ENCODE data around the gene DENND11. TPM values are rescaled to one million over a fixed set of nuclear protein-coding genes. Genes with fewer than 3 reads are reported as not detected.

Gene DENND11
- total and polyA plus RNA-seq, 10 of the 15 experiments (the other 5 are each of a cell fraction or from before 2014, with no cell fraction given) = 2.7 to 47.0 (median 26.6) TPM

GRCh38 chr7:141696348-141696747 is 5.6 kb downstream of the DENND11 start (continued):
- TF ChIP-seq, protein P1, sequence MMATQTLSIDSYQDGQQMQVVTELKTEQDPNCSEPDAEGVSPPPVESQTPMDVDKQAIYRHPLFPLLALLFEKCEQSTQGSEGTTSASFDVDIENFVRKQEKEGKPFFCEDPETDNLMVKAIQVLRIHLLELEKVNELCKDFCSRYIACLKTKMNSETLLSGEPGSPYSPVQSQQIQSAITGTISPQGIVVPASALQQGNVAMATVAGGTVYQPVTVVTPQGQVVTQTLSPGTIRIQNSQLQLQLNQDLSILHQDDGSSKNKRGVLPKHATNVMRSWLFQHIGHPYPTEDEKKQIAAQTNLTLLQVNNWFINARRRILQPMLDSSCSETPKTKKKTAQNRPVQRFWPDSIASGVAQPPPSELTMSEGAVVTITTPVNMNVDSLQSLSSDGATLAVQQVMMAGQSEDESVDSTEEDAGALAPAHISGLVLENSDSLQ (IDR thresholded peaks at IDR 0.05) = no peak
- TF ChIP-seq DPF2 (IDR thresholded peaks at IDR 0.05) (no peak), RELA (IDR thresholded peaks at IDR 0.05; ENCODE audit: borderline replicate concordance, partially characterized antibody) (no peak), NR2F1 (conservative IDR thresholded peaks at IDR 0.05) (no peak)

- Histone ChIP-seq H2AFZ (ENCODE audit: control insufficient read depth, low read depth, low read length) (no peak overlapping the region), H3K27ac (ENCODE audit: control insufficient read depth, insufficient read depth) (no peak overlapping the region), H3K9ac (ENCODE audit: control insufficient read depth, insufficient read depth, low read length) (no peak overlapping the region), H4K20me1 (ENCODE audit: control insufficient read depth, insufficient read depth) (no peaks in the 10 kb centered on the region), H3K4me2 (ENCODE audit: control insufficient read depth, insufficient read depth) (no peak overlapping the region), H3K36me3 (ENCODE audit: control insufficient read depth in 2 of 2, insufficient read depth in 2 of 2, low read length in 1 of 2) (no peaks in the 10 kb centered on the region), H3K79me2 (ENCODE audit: control insufficient read depth, insufficient read depth, low read length) (peaks cover 32% of the 10 kb centered on the region), H3K4me3 (no peak overlapping the region), H3K27me3 (replicated peaks in 1 of 2; ENCODE audit: control insufficient read depth in 2 of 2, insufficient read depth in 2 of 2, low read length in 1 of 2) (no peaks in the 10 kb centered on the region), H3K9me3 (replicated peaks; ENCODE audit: control insufficient read depth, insufficient read depth, low read length) (no peaks in the 10 kb centered on the region), H3K4me1 (ENCODE audit: control insufficient read depth, insufficient read depth, low read length) (no peaks in the 10 kb centered on the region)
- intact Hi-C loops (cut with micrococcal nuclease; ENCODE audit: unreplicated experiment) = no loop called here
- peak; percentile 57 for ATAC-seq
- 42% methylated on average over 6 of the region's 6 CpGs for WGBS (ENCODE audit: insufficient coverage, insufficient replicate concordance, low lambda C conversion rate, missing lambda C conversion rate)
- in situ Hi-C loops (cut with MboI) = no loop called here
- FAIRE-seq = no peak
- no peak for TF ChIP-seq KDM1A (IDR thresholded peaks at IDR 0.05; ENCODE audit: borderline replicate concordance)
- no peak for TF ChIP-seq MTA3 (IDR thresholded peaks at IDR 0.05; ENCODE audit: borderline replicate concordance, low read length)
- TF ChIP-seq POLR2AphosphoS2 (IDR thresholded peaks at IDR 0.05; ENCODE audit: low read depth, low read length) = no peak
- no peak for TF ChIP-seq SMARCA5 (IDR thresholded peaks at IDR 0.05)
- TF ChIP-seq NFIC (IDR thresholded peaks at IDR 0.05; ENCODE audit: low read depth, low read length) = no peak
- no peak for TF ChIP-seq MXI1 (IDR thresholded peaks at IDR 0.05; ENCODE audit: low read depth, low read length)
- no peak for TF ChIP-seq IKZF2 (IDR thresholded peaks at IDR 0.05)
- no peak for TF ChIP-seq HDAC2 (IDR thresholded peaks at IDR 0.05)
- TF ChIP-seq MYC (IDR thresholded peaks at IDR 0.05; ENCODE audit: insufficient read depth, insufficient read length, insufficient replicate concordance, low read length, severe bottlenecking) = no peak
- no peak for TF ChIP-seq ATF7 (IDR thresholded peaks at IDR 0.05; ENCODE audit: low read depth)
- TF ChIP-seq ZNF24 (IDR thresholded peaks at IDR 0.05) = no peak
- TF ChIP-seq MEF2A (IDR thresholded peaks at IDR 0.05; ENCODE audit: insufficient read depth, low read depth, low read length) = no peak
- TF ChIP-seq CHD1 (IDR thresholded peaks at IDR 0.05; ENCODE audit: low read depth, low read length) = no peak
- TF ChIP-seq, protein P2, sequence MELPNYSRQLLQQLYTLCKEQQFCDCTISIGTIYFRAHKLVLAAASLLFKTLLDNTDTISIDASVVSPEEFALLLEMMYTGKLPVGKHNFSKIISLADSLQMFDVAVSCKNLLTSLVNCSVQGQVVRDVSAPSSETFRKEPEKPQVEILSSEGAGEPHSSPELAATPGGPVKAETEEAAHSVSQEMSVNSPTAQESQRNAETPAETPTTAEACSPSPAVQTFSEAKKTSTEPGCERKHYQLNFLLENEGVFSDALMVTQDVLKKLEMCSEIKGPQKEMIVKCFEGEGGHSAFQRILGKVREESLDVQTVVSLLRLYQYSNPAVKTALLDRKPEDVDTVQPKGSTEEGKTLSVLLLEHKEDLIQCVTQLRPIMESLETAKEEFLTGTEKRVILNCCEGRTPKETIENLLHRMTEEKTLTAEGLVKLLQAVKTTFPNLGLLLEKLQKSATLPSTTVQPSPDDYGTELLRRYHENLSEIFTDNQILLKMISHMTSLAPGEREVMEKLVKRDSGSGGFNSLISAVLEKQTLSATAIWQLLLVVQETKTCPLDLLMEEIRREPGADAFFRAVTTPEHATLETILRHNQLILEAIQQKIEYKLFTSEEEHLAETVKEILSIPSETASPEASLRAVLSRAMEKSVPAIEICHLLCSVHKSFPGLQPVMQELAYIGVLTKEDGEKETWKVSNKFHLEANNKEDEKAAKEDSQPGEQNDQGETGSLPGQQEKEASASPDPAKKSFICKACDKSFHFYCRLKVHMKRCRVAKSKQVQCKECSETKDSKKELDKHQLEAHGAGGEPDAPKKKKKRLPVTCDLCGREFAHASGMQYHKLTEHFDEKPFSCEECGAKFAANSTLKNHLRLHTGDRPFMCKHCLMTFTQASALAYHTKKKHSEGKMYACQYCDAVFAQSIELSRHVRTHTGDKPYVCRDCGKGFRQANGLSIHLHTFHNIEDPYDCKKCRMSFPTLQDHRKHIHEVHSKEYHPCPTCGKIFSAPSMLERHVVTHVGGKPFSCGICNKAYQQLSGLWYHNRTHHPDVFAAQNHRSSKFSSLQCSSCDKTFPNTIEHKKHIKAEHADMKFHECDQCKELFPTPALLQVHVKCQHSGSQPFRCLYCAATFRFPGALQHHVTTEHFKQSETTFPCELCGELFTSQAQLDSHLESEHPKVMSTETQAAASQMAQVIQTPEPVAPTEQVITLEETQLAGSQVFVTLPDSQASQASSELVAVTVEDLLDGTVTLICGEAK (IDR thresholded peaks at IDR 0.05; ENCODE audit: borderline replicate concordance) = no peak
- RAD21 ChIA-PET (ENCODE audit: unreplicated experiment) = interaction anchor here (1.2 kb wide), 1 partner anchor 47 kb away, joined by 5 read pairs; no protein-coding TSS in a partner anchor
- POLR2A ChIA-PET = no interaction called here
- SMC1A ChIA-PET (ENCODE audit: uncharacterized antibody, unreplicated experiment) = interaction anchor here (0.8 to 2.0 kb wide), 10 partner anchors 10 to 88 kb away, joined by 3 to 6 read pairs (median 4); partner anchors contain the start of genes SSBP1 and WEE2
- CTCF ChIA-PET = interaction anchor here (1.1 to 2.5 kb wide), 4 partner anchors 10 to 90 kb away, joined by 5 to 11 read pairs (median 6); partner anchors contain the start of gene SSBP1
- BruUV-seq (replicated peaks) = no TSS peak
- DNase-seq (ENCODE audit: low read depth, low spot score) = no peak
Measured at GRCh38 chr7:141695803-141696289, 6.1 kb downstream of the DENND11 start.
